Ovary (tissue), 9 donors: ENCODE results near the gene GOLGB1. TPM values are rescaled to one million over a fixed set of nuclear protein-coding genes. Genes with fewer than 3 reads are reported as not detected.

Source experiments
- DNase-seq, 5 donors: peaks; one replicate each; pipeline ENCODE4 v3.0.0-alpha.2; 2019 to 2020
- H3K27ac ChIP-seq, 2 donors: fragments of 200-600 bp; one replicate each; pipeline versions ENCODE4 v1.5.1 to v1.8.0; 2019 to 2022
- H3K27me3 ChIP-seq: fragments of 200-600 bp; one replicate; pipeline ENCODE4 v1.8.0; 2022
- H3K36me3 ChIP-seq: fragments of 200-600 bp; sonication (generic); one replicate; pipeline ENCODE4 v1.5.1; 2019
- H3K4me1 ChIP-seq: one replicate; pipeline ENCODE4 v1.8.1; 2013; ENCODE audit warnings: mild to moderate bottlenecking, moderate library complexity; ENCODE audit not compliant: insufficient read depth
- H3K4me3 ChIP-seq: fragments of 200-600 bp; sonication (generic); one replicate; pipeline ENCODE4 v1.5.1; 2017
- H3K9me3 ChIP-seq, 2 donors: fragments of 200-600 bp in 1 of 2; sonication (generic) in 1 of 2; one replicate each; pipeline versions ENCODE4 v1.5.1 to v1.8.1; 2013 to 2019; ENCODE audit warnings: mild to moderate bottlenecking in 1 of 2, moderate library complexity in 1 of 2
- CTCF ChIP-seq, 3 donors: fragments of 450-650 bp in 2 of 3; fragments of 200-600 bp in 1 of 3; IDR thresholded peaks; one replicate each; pipeline versions ENCODE4 v1.5.1 to v1.8.0; 2016 to 2022; ENCODE audit warnings: antibody characterized with exemption in 3 of 3, mild to moderate bottlenecking in 1 of 3
- EP300 ChIP-seq: sonication (generic); formaldehyde crosslinking; IDR thresholded peaks from one replicate; pipeline ENCODE4 v1.6.1; 2017; ENCODE audit warnings: antibody characterized with exemption
- POLR2A ChIP-seq: fragments of 450-650 bp; IDR thresholded peaks from one replicate; pipeline ENCODE4 v1.6.1; 2017; ENCODE audit warnings: antibody characterized with exemption, mild to moderate bottlenecking, moderate library complexity
- WGBS, 3 donors: extraction: QIAGEN DNeasy Blood & Tissue Kit in 1 of 3; methylation state at CpG; one replicate each; pipeline versions ENCODE4 v1.1.5 to v1.1.7; 2013 to 2017; 5-methylcytosine and 5-hydroxymethylcytosine counted together
- intact Hi-C, 4 donors: fragments of 100-400 bp; cut with DNase I; formaldehyde crosslinking; loops; one replicate each; pipeline versions ENCODE4 v1.11.0 to v1.15.1; 2022 to 2023
- polyA plus RNA-seq, 2 donors: library from polyadenylated mRNA; stranded (reverse); fragments of 200-250 nt in 1 of 2; fragments of 350-450 nt in 1 of 2; fragmentation: Illumina TruSeq in 1 of 2; extraction: RNeasy Lipid Tissue Mini Kit (QIAGEN cat#74804) in 1 of 2; gene quantifications; one replicate each; pipeline ENCODE4 v1.2.3, GENCODE V29; 2013 to 2014
- total RNA-seq, 7 donors: library from RNA; depleted of rRNA in 2 of 7; stranded (reverse); fragments of >200 nt in 2 of 7; fragmentation: NEBNext Ultra II Directional in 3 of 7; extraction: Animal tissue kit (Norgen Biotek cat#: 25700) in 3 of 7; gene quantifications; one replicate each; pipeline versions ENCODE4 v1.1.0 to v1.2.4, GENCODE V29; 2016 to 2023
- donor health status: DM: no; HTN: no; CAD: no; lungs with moderate emphysema.
- donor health status: DM: no; HTN: no; CAD: no.
- donor health status: Bipolar disorder and iron deficiency.
- donor health status: DM: yes; HTN: yes; CAD: no.
- donor health status: DM: no; HTN: no; CAD: no.
- donor health status: DM: yes; HTN: yes; CAD: no.

The GOLGB1 gene
- total and polyA plus RNA-seq, 9 donors: 18.9 to 70.5 (median 50.2) TPM

GRCh38 chr3:121670676-121671075 lies 78.9 kb downstream of the GOLGB1 start:
- H3K36me3 ChIP-seq: no peaks in the 10 kb centered on the region
- no peak overlapping the region for H3K4me3 ChIP-seq
- DNase-seq: no peak
- no peaks in the 10 kb centered on the region for H3K27me3 ChIP-seq
- H3K4me1 ChIP-seq: no peaks in the 10 kb centered on the region
- TF ChIP-seq EP300 (no peak), CTCF (IDR thresholded peaks at IDR 0.05) (no peak), POLR2A (no peak)
- no peaks in the 10 kb centered on the region for H3K9me3 ChIP-seq
- intact Hi-C loops: no loop called here
- H3K27ac ChIP-seq: no peak overlapping the region

GRCh38 chr3:121667333-121667732 lies 82.2 kb downstream of the GOLGB1 start:
- H3K27me3 ChIP-seq: no peaks in the 10 kb centered on the region
- intact Hi-C loops: no loop called here
- TF ChIP-seq CTCF (IDR thresholded peaks at IDR 0.05): no peak
- no peak for TF ChIP-seq POLR2A
- TF ChIP-seq EP300: no peak
- no peak for DNase-seq
- H3K9me3 ChIP-seq: no peaks in the 10 kb centered on the region
- H3K4me1 ChIP-seq: no peaks in the 10 kb centered on the region
- no peak overlapping the region for H3K27ac ChIP-seq
- H3K4me3 ChIP-seq: no peak overlapping the region
- H3K36me3 ChIP-seq: no peaks in the 10 kb centered on the region
- 88 to 93% (median 89%) methylated on average over 4 of the region's 4 CpGs for WGBS, 3 donors

- DNase-seq: no peak
- 59 to 74% (median 67%) methylated on average over 2 of the region's 2 CpGs for WGBS, 3 donors
- H3K36me3 ChIP-seq: no peaks in the 10 kb centered on the region
These were observed 84.1 kb downstream of the GOLGB1 start for GRCh38 chr3:121665488-121665887.

DNA sequence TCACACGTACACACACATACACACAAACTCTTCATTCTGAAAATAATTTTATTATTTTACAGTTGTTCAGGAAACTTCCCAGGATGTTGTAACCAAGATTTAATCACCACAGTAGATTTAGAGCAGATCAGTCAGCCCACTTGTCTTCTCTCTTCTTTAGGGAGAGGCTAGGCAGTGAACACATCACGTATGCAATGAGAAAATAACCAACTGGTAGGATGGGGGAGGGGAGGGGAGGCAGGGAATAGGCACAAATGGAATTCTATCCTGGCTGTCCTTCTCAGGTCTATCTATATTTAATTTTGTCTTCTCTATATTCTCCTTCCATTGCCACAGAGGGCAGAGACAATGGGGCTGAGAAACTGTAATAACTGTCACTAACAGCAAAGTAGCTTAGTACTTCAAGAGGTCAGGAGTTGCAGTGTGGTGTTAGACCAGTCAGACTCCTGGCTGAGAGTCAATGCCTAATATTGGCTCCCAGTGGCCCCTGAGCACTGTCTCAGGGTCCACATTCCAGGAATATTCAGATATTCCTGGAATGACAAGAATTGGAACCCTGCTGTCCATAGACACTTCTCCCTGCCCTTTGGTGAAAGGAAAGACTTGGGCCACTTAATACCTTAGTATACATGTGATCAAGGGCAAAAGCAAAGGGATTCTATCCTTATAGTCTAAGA lies 86.2 kb downstream of the GOLGB1 start:
- intact Hi-C loops: loop anchor here in 1 of 4 donors (1.0 kb wide), 1 partner anchor 38 kb away; no protein-coding TSS in a partner anchor
- Histone ChIP-seq H3K36me3 (no peaks in the 10 kb centered on the region), H3K4me1 (peaks cover 1% of the 10 kb centered on the region), H3K27me3 (no peaks in the 10 kb centered on the region), H3K9me3 (no peaks in the 10 kb centered on the region), H3K27ac (no peak overlapping the region), H3K4me3 (no peak overlapping the region)
- no peak for TF ChIP-seq CTCF (IDR thresholded peaks at IDR 0.05)
- no peak for TF ChIP-seq EP300
- TF ChIP-seq POLR2A: no peak
- DNase-seq: no peak
- WGBS, 3 donors: 44 to 58% (median 53%) methylated on average over 2 of the region's 2 CpGs

More at GRCh38 chr3:121665488-121665887, 84.1 kb downstream of the GOLGB1 start:
- H3K4me3 ChIP-seq: no peak overlapping the region
- no peak overlapping the region for H3K27ac ChIP-seq
- H3K9me3 ChIP-seq: no peaks in the 10 kb centered on the region
- TF ChIP-seq CTCF (IDR thresholded peaks at IDR 0.05) (no peak), POLR2A (no peak), EP300 (no peak)
- intact Hi-C loops: no loop called here
- no peaks in the 10 kb centered on the region for H3K4me1 ChIP-seq
- no peaks in the 10 kb centered on the region for H3K27me3 ChIP-seq
